ENCODE data around the gene THSD4.
"Not testable (repeated sequence)": the region's sequence is repeated elsewhere in the genome, so short reads cannot be mapped to it uniquely, and the experiment has no call there.

Gene THSD4

DNA sequence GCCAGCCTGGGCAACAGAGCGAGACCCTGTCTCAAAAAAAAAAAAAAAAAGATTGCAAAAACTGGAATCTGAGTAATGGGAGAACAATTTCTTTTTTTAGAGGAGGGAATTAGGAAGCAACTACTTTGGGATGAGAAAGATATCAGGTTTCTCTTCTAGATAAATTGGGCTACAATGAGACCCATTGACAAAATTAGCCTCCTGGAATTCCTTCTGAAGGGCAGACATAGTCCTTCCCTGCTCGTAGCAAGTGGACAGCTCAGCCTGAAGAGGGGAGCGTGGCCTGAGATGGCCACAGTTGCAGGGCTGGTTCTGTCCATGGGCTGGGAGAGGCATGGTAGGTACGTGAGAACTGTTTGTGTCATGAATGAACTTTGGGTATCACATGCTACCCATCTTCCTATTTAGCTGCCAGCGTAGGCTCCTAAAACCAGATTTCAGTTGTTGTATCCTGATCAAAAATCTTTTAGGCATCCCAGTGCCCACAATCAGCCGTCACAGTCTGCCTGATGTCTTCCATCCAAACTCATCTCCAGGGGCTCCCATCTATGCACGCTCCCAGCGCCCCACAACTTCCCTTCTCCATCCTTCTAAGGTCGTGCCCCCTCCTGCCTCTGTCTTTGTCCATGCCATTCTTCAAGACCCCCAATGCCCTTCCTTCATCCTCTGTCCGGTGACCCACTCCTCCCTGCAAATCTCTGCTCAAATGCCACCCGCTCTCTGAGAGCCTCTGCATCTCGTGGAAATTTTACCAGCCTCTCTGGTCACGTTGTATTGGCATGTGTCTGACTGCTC, 603.0 kb downstream of the THSD4 start:
- DNase-seq (ENCODE audit: low read depth in 1 of 2, low spot score in 1 of 2), result no peak
- in situ Hi-C loops (cut with HindIII; ENCODE audit: low pct_unique_long_range_greater_than_20kb, low sequenced_read_pairs), result no loop called here
- TF ChIP-seq JUND (IDR thresholded peaks at IDR 0.05; ENCODE audit: low read depth), result no peak

DNA sequence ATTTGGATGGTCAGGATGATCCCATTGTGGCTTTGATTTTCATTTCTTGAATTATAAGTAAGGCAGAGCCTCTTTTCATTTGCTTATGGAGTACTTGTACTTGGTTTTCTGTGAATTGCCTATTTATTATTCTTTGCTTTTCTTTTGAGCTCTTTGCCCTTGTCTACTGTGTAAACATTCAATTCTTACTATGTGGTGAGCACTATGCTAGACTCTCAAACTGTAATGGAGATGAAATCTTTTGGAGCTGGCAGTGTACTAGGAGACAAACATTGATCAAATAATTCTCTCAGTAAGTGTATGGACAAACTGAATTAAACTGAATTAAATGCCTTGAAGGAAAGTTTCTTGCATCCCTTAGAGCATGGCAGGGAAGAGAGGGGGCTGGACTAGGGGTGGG, 608.1 kb downstream of the THSD4 start:
- in situ Hi-C loops (cut with HindIII; ENCODE audit: low pct_unique_long_range_greater_than_20kb, low sequenced_read_pairs), result no loop called here
- TF ChIP-seq JUND (IDR thresholded peaks at IDR 0.05; ENCODE audit: low read depth), result no peak
- peak in 1 of 2 experiments; percentile 15 for DNase-seq (ENCODE audit: low read depth in 1 of 2, low spot score in 1 of 2)

DNA sequence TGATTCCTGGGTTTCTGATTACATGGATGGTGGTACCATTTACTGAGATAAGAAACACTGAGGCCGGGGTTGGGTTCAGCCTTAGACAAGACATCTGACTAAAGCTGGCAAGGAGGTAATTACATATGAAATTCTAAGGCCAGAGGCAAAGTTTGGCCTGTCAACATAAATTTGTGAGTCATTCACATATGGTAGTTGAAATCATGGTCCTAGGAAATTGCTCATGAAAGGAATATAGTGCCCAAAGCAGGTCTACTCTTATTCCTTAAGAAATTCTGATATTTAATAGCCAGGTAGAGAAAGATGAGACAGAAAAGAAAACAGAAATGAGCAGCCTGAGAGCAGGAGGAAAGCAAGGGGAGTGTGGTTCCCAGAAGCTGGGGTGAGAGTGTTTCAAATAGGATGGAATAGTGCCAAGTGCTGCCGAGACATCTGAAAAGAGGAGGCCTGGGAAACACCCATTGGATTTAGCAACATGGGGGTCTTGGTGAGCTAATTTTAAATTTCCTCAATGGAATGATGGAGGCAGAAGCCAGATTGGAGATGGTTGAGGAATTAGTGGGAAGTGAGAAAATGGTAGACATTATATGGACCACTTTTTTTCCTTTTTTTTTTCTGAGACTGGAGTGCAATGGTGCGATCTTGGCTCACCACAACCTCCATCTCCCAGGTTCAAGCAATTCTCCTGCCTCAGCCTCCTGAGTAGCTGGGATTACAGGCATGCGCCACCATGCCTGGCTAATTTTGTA, 610.1 kb downstream of the THSD4 start:
- DNase-seq (ENCODE audit: low read depth in 1 of 2, low spot score in 1 of 2); in situ Hi-C loops (cut with HindIII; ENCODE audit: low pct_unique_long_range_greater_than_20kb, low sequenced_read_pairs): not testable (repeated sequence)

DNA sequence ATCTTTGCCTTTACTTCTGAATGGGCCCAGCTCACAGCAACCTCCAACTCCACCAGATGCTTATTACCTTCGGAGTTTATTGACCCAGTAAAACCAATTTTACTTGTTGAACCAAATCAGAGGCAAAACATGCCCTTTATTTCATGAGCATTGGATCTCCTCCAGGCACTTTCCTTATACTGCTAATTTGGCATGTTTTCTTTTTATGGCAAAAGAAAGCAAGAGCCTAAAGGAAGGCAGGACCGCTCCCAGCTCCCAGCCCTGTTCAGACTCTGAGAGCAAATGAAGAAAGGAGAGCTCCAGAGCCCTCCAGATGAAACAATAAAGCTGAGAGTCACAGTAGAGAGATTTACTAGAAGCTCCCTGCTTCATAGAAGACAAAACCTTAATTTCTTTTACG, 613.6 kb downstream of the THSD4 start:
- no peak for DNase-seq (ENCODE audit: low read depth in 1 of 2, low spot score in 1 of 2)
- no peak for TF ChIP-seq JUND (IDR thresholded peaks at IDR 0.05; ENCODE audit: low read depth)
- in situ Hi-C loops (cut with HindIII; ENCODE audit: low pct_unique_long_range_greater_than_20kb, low sequenced_read_pairs), result no loop called here

DNA sequence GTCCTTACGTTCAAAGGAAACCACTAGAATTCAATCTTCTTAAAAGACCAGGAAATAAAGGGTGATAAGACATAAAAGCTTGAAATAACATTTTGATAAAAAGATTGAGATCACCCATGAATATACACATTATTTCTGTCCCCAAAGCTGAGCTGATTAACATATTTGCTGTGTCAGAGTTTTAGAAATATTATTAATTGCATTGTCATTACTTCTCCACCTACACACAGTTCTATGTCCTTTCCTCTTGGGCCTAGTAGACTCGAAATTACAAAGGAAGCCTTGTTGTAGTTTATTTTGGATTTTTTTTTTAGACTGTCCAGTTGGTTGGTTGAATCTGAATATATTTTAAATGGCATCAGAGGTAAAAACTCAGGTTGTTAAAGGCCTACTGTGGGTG, 614.0 kb downstream of the THSD4 start:
- in situ Hi-C loops (cut with HindIII; ENCODE audit: low pct_unique_long_range_greater_than_20kb, low sequenced_read_pairs), result no loop called here
- no peak for DNase-seq (ENCODE audit: low read depth in 1 of 2, low spot score in 1 of 2)
- TF ChIP-seq JUND (IDR thresholded peaks at IDR 0.05; ENCODE audit: low read depth), result no peak

DNA sequence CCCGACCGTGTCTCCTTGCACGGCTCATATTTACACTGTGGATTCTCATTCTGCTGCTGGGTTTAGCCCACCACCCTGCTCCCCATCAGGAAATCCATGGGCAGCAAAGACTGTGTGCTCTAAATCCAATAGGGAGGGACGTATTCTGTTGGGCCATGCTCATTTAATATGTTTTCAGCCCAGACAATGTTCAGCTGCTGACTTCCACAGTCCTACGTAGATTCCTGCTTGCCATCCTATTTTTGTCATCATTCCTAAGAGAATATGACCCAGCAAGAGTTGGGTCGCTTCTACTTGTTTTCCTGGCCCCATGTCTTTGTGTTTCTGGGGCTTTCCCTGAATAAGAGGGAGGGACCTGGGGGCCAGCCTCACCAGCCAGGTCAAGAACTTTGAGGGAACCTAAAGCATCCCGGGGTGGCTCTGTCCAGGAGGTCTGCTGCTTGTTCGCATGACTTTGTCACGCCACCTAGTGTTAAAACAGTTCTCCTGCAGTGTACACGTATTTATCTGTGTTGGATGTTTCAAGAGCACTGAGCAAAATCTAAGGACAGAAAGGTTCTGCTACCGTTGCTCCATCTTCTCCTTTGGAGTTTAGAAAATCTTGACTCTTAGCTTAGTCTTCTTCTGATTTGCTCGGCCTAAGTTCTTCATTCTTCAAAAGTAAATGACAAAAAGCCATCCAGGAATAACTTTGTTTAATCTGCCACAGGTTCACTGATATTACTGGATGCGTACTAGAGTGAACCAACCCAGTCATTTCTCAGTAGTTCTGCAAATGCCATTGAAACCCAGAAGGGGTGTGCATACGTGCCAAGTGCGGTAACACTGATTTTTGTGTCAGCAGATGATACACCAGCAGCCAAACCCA, 615.2 kb downstream of the THSD4 start:
- DNase-seq (ENCODE audit: low read depth in 1 of 2, low spot score in 1 of 2), result peak; percentile 45 to 75
- TF ChIP-seq JUND (IDR thresholded peaks at IDR 0.05; ENCODE audit: low read depth), result no peak
- in situ Hi-C loops (cut with HindIII; ENCODE audit: low pct_unique_long_range_greater_than_20kb, low sequenced_read_pairs), result no loop called here

DNA sequence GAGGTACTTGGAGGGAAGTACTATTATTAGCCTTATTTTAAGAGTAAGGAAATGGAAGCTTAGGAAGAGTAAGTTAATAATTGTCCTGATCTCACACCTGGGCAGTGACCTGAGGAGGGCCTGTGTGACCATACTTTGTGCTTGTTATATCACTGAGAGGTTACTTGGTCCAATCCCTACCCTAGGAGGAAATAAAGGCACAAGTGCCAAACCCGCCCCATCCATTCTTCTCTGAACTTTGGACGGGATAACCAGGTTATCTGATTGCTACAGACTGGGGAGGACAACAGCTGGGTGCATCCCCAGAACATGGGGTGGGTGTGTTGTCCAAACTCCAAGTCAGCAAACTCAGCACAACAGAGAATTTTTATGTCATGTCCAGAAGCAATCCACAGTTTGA, 617.4 kb downstream of the THSD4 start:
- in situ Hi-C loops (cut with HindIII; ENCODE audit: low pct_unique_long_range_greater_than_20kb, low sequenced_read_pairs), result no loop called here

DNA sequence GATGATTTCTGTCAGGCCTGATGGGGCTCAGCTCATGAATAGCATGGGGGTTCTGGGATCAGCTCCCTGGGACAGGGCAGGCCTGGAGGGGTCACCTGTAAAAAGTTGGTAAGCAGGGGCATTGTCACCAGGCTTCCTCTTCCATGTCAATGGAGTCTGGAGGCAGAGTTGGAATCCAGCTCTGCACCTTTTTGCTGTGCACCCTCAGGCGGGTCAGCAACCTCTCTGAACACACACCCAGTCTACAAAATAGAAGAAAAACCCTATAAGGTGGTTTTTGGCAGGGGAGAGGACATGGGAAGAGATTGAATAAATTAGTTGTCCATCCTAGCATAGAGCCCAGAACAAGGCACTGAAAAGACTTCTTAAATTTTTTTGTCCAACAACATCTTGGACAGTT, 617.9 kb downstream of the THSD4 start:
- no peak for TF ChIP-seq JUND (IDR thresholded peaks at IDR 0.05; ENCODE audit: low read depth)
- DNase-seq (ENCODE audit: low read depth in 1 of 2, low spot score in 1 of 2), result no peak
- in situ Hi-C loops (cut with HindIII; ENCODE audit: low pct_unique_long_range_greater_than_20kb, low sequenced_read_pairs), result no loop called here

More for the DNA sequence above, 617.4 kb downstream of the THSD4 start:
- no peak for TF ChIP-seq JUND (IDR thresholded peaks at IDR 0.05; ENCODE audit: low read depth)
- no peak for DNase-seq (ENCODE audit: low read depth in 1 of 2, low spot score in 1 of 2)

DNA sequence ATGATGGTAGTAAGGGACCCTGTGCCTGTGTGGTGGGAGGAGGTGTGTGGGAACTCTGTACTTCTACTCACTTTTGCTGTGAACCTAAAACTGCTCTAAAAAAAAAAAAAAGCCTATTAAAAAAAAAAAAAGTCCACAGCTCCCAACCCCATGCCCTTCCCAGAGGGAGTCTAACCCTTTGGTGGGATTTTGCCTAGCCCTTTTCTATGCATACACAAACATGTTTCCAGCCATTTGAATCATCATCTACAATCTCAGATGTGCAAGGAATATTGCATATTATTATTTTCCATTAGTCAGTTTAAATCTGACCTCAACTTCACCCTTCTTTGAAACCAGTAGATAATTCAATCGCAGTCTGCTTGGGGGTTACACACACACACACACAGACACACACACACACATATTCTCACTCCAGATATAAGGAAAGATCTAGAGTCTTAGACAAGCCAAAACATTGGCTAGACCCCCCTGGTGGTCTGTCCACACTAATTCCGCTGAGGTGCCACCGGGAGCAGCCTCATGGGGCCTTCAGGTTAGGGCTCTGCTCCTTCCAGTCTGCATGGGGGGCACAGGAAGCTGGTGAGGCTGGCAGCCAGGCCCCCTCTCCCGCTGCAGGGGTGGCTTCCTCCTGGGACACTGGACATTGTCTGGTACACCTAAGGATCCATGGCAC, 619.6 kb downstream of the THSD4 start:
- in situ Hi-C loops (cut with HindIII; ENCODE audit: low pct_unique_long_range_greater_than_20kb, low sequenced_read_pairs), result no loop called here
- DNase-seq (ENCODE audit: low read depth in 1 of 2, low spot score in 1 of 2), result no peak
- TF ChIP-seq JUND (IDR thresholded peaks at IDR 0.05; ENCODE audit: low read depth), result no peak

DNA sequence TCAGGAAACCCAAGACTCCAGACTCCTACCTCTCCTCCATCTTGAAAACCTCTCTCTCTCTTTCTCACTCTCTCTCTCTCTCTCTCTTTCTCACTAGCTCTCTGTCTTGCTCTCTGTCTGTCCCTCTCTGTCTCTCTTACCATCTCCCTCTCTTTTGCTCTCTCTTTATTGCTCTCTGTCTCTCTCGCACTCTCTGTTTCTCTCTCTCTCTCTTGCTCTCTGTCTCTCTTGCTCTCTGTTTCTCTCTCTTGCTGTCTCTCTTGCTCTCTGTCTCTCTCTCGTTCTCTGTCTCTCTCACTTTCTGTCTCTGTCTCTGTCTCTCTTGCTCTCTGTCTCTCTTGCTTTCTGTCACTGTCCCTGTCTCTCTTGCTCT, 620.1 kb downstream of the THSD4 start:
- no peak for TF ChIP-seq JUND (IDR thresholded peaks at IDR 0.05; ENCODE audit: low read depth)
- DNase-seq (ENCODE audit: low read depth in 1 of 2, low spot score in 1 of 2), result no peak
- in situ Hi-C loops (cut with HindIII; ENCODE audit: low pct_unique_long_range_greater_than_20kb, low sequenced_read_pairs), result no loop called here

DNA sequence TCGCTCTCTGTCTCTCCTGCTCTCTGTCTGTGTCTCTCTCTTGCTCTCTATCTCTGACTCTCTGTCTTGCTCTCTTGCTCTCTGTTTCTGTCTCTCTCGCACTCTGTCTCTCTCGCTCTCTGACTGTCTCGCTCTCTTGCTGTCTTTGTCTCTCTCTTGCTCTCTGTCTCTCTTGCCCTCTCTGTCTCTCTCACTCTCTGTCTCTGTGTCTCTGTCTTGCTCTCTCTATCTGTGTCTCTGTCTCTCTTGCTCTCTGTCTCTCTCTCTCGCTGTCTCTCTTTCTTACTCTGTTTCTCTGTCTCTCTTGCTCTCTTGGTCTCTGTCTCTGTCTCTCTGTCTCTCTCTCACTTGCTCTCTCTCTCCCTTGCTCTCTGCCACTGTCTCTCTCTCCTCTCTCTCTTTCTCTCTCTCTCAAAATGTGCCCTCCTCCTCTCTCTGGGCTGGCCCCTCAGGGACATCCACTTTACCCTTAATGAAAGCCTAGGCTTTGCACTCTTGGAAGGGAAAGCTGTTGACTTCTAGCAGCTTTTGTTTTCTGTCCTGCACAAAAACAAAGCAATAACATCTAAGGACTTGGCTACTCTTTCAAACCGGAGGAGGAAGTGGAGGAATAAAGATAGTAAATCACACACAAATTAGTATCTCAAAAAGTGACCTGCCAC, 621.1 kb downstream of the THSD4 start:
- TF ChIP-seq JUND (IDR thresholded peaks at IDR 0.05; ENCODE audit: low read depth), result no peak
- DNase-seq (ENCODE audit: low read depth in 1 of 2, low spot score in 1 of 2), result no peak
- in situ Hi-C loops (cut with HindIII; ENCODE audit: low pct_unique_long_range_greater_than_20kb, low sequenced_read_pairs), result no loop called here

DNA sequence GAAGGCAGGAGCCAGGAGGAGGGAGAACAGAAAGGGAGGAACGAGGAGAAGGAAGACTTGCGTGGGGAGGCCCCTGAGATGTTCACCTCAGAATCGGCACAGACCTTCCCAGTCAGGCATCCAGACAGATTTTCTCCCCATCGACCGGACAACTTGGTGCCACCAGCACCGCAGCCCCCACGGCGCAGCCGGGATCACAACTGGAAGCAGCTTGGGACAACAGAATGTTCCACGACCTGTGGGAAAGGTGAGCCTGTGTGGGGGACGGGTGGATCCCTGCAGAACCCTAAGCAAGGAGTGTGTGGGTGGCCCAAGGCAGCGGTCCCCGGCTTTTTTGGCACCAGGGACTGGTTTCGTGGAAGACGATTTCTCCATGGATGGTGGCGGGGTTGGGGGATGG, 622.5 kb downstream of the THSD4 start:
- TF ChIP-seq JUND (IDR thresholded peaks at IDR 0.05; ENCODE audit: low read depth), result no peak
- in situ Hi-C loops (cut with HindIII; ENCODE audit: low pct_unique_long_range_greater_than_20kb, low sequenced_read_pairs), result no loop called here
- DNase-seq (ENCODE audit: low read depth in 1 of 2, low spot score in 1 of 2), result no peak
